ENCODE results near the gene DUSP22.

Gene DUSP22

GRCh38 chr6:350371-350770, 58.1 kb downstream of the DUSP22 start:
- H3K4me1 ChIP-seq (ENCODE audit: control insufficient read depth, low read length): peaks cover 8% of the 10 kb centered on the region
- H3K9me2 ChIP-seq (replicated peaks; ENCODE audit: control insufficient read depth, low read length): no peaks in the 10 kb centered on the region
- H3K27ac ChIP-seq (ENCODE audit: low read depth, low read length): no peak overlapping the region
- 0 out of 2 replicates have a peak, but pooled peaks cover 3% of the 10 kb centered on the region for H3K27me3 ChIP-seq (ENCODE audit: control insufficient read depth, low read length)
- H3K4me3 ChIP-seq (ENCODE audit: low read length): no peak overlapping the region
- no peaks in the 10 kb centered on the region for H3K79me2 ChIP-seq (ENCODE audit: control insufficient read depth, low read length)
- no peaks in the 10 kb centered on the region for H3F3A ChIP-seq (ENCODE audit: control insufficient read depth, insufficient read depth)
- H4K20me1 ChIP-seq (ENCODE audit: control insufficient read depth, insufficient read depth, low read depth, low read length): no peaks in the 10 kb centered on the region
- no peaks in the 10 kb centered on the region for H3K36me3 ChIP-seq (ENCODE audit: control insufficient read depth, low read length)
- no peak overlapping the region for H3K4me2 ChIP-seq (ENCODE audit: low read length)
- peaks cover 4% of the 10 kb centered on the region; the same call in 1 of the 2 replicates for H3K9me3 ChIP-seq (ENCODE audit: control insufficient read depth, insufficient read depth, low read length)
- no peak for TF ChIP-seq EZH2phosphoT487 (IDR thresholded peaks at IDR 0.05; ENCODE audit: borderline replicate concordance, low read length)
- TF ChIP-seq, protein P1, sequence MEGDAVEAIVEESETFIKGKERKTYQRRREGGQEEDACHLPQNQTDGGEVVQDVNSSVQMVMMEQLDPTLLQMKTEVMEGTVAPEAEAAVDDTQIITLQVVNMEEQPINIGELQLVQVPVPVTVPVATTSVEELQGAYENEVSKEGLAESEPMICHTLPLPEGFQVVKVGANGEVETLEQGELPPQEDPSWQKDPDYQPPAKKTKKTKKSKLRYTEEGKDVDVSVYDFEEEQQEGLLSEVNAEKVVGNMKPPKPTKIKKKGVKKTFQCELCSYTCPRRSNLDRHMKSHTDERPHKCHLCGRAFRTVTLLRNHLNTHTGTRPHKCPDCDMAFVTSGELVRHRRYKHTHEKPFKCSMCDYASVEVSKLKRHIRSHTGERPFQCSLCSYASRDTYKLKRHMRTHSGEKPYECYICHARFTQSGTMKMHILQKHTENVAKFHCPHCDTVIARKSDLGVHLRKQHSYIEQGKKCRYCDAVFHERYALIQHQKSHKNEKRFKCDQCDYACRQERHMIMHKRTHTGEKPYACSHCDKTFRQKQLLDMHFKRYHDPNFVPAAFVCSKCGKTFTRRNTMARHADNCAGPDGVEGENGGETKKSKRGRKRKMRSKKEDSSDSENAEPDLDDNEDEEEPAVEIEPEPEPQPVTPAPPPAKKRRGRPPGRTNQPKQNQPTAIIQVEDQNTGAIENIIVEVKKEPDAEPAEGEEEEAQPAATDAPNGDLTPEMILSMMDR (IDR thresholded peaks at IDR 0.05; ENCODE audit: low read depth, low read length, poor library complexity, severe bottlenecking): no peak

GRCh38 chr6:351011-351866, 59.0 kb downstream of the DUSP22 start:
- no peaks in the 10 kb centered on the region for H3K79me2 ChIP-seq (ENCODE audit: control insufficient read depth, low read length)
- H3K36me3 ChIP-seq (ENCODE audit: control insufficient read depth, low read length): no peaks in the 10 kb centered on the region
- no peak overlapping the region for H3K27ac ChIP-seq (ENCODE audit: low read depth, low read length)
- H3K9me2 ChIP-seq (replicated peaks; ENCODE audit: control insufficient read depth, low read length): no peaks in the 10 kb centered on the region
- H3K4me2 ChIP-seq (ENCODE audit: low read length): no peak overlapping the region
- peaks cover 12% of the 10 kb centered on the region for H3K4me1 ChIP-seq (ENCODE audit: control insufficient read depth, low read length)
- TF ChIP-seq, protein P1 (IDR thresholded peaks at IDR 0.05; ENCODE audit: low read depth, low read length, poor library complexity, severe bottlenecking): no peak
- TF ChIP-seq EZH2phosphoT487 (IDR thresholded peaks at IDR 0.05; ENCODE audit: borderline replicate concordance, low read length): no peak
- H3K4me3 ChIP-seq (ENCODE audit: low read length): no peak overlapping the region
- H4K20me1 ChIP-seq (ENCODE audit: control insufficient read depth, insufficient read depth, low read depth, low read length): no peaks in the 10 kb centered on the region
- peaks cover 4% of the 10 kb centered on the region; the same call in 1 of the 2 replicates for H3K9me3 ChIP-seq (ENCODE audit: control insufficient read depth, insufficient read depth, low read length)
- no peaks in the 10 kb centered on the region for H3F3A ChIP-seq (ENCODE audit: control insufficient read depth, insufficient read depth)
- H3K27me3 ChIP-seq (ENCODE audit: control insufficient read depth, low read length): 0 out of 2 replicates have a peak, but pooled peaks cover 3% of the 10 kb centered on the region

GRCh38 chr6:351867-352289, 59.6 kb downstream of the DUSP22 start:
- peaks cover 16% of the 10 kb centered on the region for H3K4me1 ChIP-seq (ENCODE audit: control insufficient read depth, low read length)
- TF ChIP-seq EZH2phosphoT487 (IDR thresholded peaks at IDR 0.05; ENCODE audit: borderline replicate concordance, low read length): no peak
- TF ChIP-seq, protein P1 (IDR thresholded peaks at IDR 0.05; ENCODE audit: low read depth, low read length, poor library complexity, severe bottlenecking): no peak

More at GRCh38 chr6:351867-352289, 59.6 kb downstream of the DUSP22 start:
- H3K4me3 ChIP-seq (ENCODE audit: low read length): no peak overlapping the region
- H4K20me1 ChIP-seq (ENCODE audit: control insufficient read depth, insufficient read depth, low read depth, low read length): no peaks in the 10 kb centered on the region
- no peaks in the 10 kb centered on the region for H3K79me2 ChIP-seq (ENCODE audit: control insufficient read depth, low read length)
- H3K4me2 ChIP-seq (ENCODE audit: low read length): no peak overlapping the region
- no peaks in the 10 kb centered on the region for H3K9me2 ChIP-seq (replicated peaks; ENCODE audit: control insufficient read depth, low read length)
- H3F3A ChIP-seq (ENCODE audit: control insufficient read depth, insufficient read depth): no peaks in the 10 kb centered on the region
- H3K27me3 ChIP-seq (ENCODE audit: control insufficient read depth, low read length): 0 out of 2 replicates have a peak, but pooled peaks cover 3% of the 10 kb centered on the region
- H3K27ac ChIP-seq (ENCODE audit: low read depth, low read length): no peak overlapping the region
- H3K36me3 ChIP-seq (ENCODE audit: control insufficient read depth, low read length): no peaks in the 10 kb centered on the region
- H3K9me3 ChIP-seq (ENCODE audit: control insufficient read depth, insufficient read depth, low read length): peaks cover 4% of the 10 kb centered on the region; the same call in 1 of the 2 replicates
